HAP-1 (cell line): ENCODE data around the gene BLOC1S4.
"Not testable (repeated sequence)": the region's sequence is repeated elsewhere in the genome, so short reads cannot be mapped to it uniquely, and the experiment has no call there.

Experiments used
- DNase-seq, 2 experiments: peaks; one replicate each; pipeline ENCODE4 v3.0.0-alpha.2; 2016 to 2020; ENCODE audit warnings: low spot score in 2 of 2
- H3K27me3 ChIP-seq: fragments of 250-450 bp; sonication (Bioruptor Pico); 2 replicates; pipeline ENCODE4 v1.5.1; 2020; ENCODE audit warnings: low read depth, mild to moderate bottlenecking, moderate library complexity
- H3K36me3 ChIP-seq: fragments of 250-450 bp; sonication (Bioruptor Pico); replicated peaks from 2 replicates; pipeline ENCODE4 v1.5.1; 2020; ENCODE audit warnings: mild to moderate bottlenecking
- H3K4me1 ChIP-seq: fragments of 250-450 bp; sonication (Bioruptor Pico); 2 replicates; pipeline ENCODE4 v1.5.1; 2020; ENCODE audit warnings: mild to moderate bottlenecking
- H3K4me3 ChIP-seq: fragments of 250-450 bp; sonication (Bioruptor Pico); 2 replicates; pipeline ENCODE4 v1.5.1; 2020; ENCODE audit warnings: mild to moderate bottlenecking, moderate library complexity
- H3K9me3 ChIP-seq: fragments of 250-450 bp; sonication (Bioruptor Pico); 2 replicates; pipeline ENCODE4 v1.5.1; 2020; ENCODE audit warnings: mild to moderate bottlenecking, moderate library complexity
- in situ Hi-C: fragments of 300-500 bp; cut with MboI; formaldehyde crosslinking; loops from 3 replicates; pipeline ENCODE4 v1.14.3; 2020; ENCODE audit warnings: low sequenced_read_pairs, inconsistent platforms, mixed read lengths

Gene BLOC1S4

GRCh38 chr4:6716958-6717655, 1.1 kb downstream of the BLOC1S4 start:
- H3K4me1 ChIP-seq: peaks cover 5% of the 10 kb centered on the region
- in situ Hi-C loops: no loop called here
- peak in 1 of 2 experiments; percentile 36 for DNase-seq
- H3K27me3 ChIP-seq: no peaks in the 10 kb centered on the region
- no peaks in the 10 kb centered on the region for H3K36me3 ChIP-seq
- peak overlapping the region; percentile 63 for H3K4me3 ChIP-seq
- H3K9me3 ChIP-seq: no peaks in the 10 kb centered on the region

- no peaks in the 10 kb centered on the region for H3K36me3 ChIP-seq
- H3K4me3 ChIP-seq: no peak overlapping the region
- in situ Hi-C loops: no loop called here
- H3K27me3 ChIP-seq: no peaks in the 10 kb centered on the region
- H3K9me3 ChIP-seq: no peaks in the 10 kb centered on the region
- DNase-seq: no peak
- peaks cover 5% of the 10 kb centered on the region for H3K4me1 ChIP-seq
Measured at GRCh38 chr4:6718932-6719610, 3.1 kb downstream of the BLOC1S4 start.

DNA sequence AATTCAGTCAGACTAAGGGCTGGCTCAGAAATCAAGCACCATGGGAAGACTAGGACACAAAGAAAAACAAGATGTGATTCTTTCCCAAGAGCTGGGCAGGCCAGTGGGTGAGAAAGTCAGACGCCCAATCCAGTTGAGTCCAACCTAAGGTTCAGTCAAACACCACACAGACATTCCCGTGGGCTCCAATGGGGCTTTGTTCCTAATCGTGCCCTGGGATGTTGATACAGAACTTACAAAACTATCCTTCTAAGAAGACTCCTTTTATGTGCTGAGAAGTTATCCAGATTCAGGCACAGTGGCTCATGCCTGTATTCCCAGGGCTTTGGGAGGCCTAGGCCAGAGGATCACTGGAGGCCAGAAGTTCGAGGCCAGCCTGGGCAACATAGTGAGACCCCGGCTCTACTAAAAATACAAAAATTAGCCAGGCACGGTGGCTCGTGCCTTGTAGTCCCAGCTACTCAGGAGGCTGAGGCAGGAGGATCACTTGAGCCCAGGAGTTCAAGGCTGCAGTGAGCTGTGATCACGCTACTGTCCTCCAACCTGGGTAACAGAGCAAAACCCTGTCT, 3.7 kb downstream of the BLOC1S4 start:
- peaks cover 5% of the 10 kb centered on the region for H3K4me1 ChIP-seq
- no peak for DNase-seq
- in situ Hi-C loops: loop anchor here (5.0 kb wide), 2 partner anchors 158 to 353 kb away; no protein-coding TSS in a partner anchor

GRCh38 chr4:6720202-6720699, 4.3 kb downstream of the BLOC1S4 start:
- in situ Hi-C loops: loop anchor here (5.0 kb wide), 2 partner anchors 157 to 352 kb away; no protein-coding TSS in a partner anchor
- no peaks in the 10 kb centered on the region for H3K36me3 ChIP-seq

More for the DNA sequence above, 3.7 kb downstream of the BLOC1S4 start:
- H3K4me3 ChIP-seq: no peak overlapping the region
- H3K27me3 ChIP-seq: no peaks in the 10 kb centered on the region
- H3K36me3 ChIP-seq: no peaks in the 10 kb centered on the region
- H3K9me3 ChIP-seq: no peaks in the 10 kb centered on the region

DNA sequence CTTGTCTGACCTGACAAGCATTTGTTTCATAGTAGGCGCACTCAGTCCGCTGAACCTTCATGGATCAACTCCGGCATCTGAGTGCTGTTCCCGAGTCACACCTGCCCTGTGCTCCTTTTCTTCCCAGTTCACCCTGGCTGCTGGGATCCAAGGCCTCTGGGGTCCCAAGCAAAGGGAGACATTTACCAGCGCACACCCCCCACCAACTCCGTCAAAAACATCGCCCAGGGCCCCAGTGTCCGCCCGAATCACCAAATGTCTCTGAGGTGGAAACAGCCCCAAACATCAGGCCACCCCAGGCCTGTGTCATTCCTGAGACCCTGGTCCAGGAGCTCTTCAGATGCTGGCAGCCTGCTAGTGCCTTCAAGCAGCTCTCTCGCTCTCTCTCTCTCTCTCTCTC, 5.1 kb downstream of the BLOC1S4 start:
- H3K27me3 ChIP-seq: no peaks in the 10 kb centered on the region
- H3K36me3 ChIP-seq: no peaks in the 10 kb centered on the region
- no peak for DNase-seq
- no peaks in the 10 kb centered on the region for H3K9me3 ChIP-seq
- in situ Hi-C loops: loop anchor here (5.0 kb wide), 2 partner anchors 156 to 351 kb away; no protein-coding TSS in a partner anchor
- H3K4me1 ChIP-seq: peaks cover 2% of the 10 kb centered on the region; the same call in 1 of the 2 replicates
- no peak overlapping the region for H3K4me3 ChIP-seq

More at GRCh38 chr4:6720202-6720699, 4.3 kb downstream of the BLOC1S4 start:
- Histone ChIP-seq H3K4me1 (peaks cover 5% of the 10 kb centered on the region), H3K9me3 (no peaks in the 10 kb centered on the region), H3K27me3 (no peaks in the 10 kb centered on the region), H3K4me3 (no peak overlapping the region)
- DNase-seq: peak; percentile 73 to 95

DNA sequence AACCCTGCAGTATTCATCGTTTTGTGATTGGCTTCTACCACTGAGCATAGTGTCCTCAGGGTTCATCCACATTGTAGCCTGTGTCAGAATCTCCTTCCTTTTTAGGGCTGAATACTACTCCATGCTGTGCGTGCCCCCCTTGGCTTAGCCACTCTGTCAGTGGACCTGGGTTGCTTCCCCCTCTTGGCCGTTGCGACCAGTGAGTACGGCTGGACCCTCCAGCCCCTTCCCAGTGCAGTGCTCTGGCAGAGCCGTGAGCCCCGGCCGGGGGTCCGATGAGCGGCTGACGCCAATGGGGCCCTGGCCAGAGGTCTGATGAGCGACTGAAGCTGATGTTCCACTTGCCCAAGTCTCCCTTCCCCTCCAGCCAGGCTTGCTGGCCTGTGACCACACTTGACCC, 6.9 kb downstream of the BLOC1S4 start:
- no peaks in the 10 kb centered on the region for H3K9me3 ChIP-seq
- H3K27me3 ChIP-seq: no peaks in the 10 kb centered on the region
- no peak for DNase-seq
- in situ Hi-C loops: loop anchor here (5.0 kb wide), 2 partner anchors 154 to 349 kb away; no protein-coding TSS in a partner anchor
- H3K36me3 ChIP-seq: no peaks in the 10 kb centered on the region
- no peak overlapping the region for H3K4me3 ChIP-seq
- H3K4me1 ChIP-seq: no peaks in the 10 kb centered on the region; the same call in 1 of the 2 replicates

DNA sequence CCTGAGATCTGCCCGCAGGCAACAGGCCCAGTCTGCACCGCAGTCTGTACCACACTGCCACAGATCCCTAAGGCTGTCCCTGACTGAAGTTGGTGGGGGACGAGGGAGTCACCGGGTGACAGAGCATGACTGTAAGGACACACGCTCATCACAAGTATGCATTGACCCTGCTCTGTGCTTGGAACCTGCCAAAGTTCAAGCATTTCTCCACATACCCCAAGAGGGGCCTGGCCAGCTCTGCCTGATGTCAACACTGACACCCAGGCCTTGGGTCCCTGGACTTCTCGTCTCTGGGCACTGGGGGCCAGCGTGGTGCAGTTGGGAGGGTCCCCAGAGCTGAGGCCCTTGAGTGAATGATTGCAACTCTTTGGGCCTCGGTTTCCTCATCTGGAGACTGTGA, 7.9 kb downstream of the BLOC1S4 start:
- Histone ChIP-seq H3K9me3 (no peaks in the 10 kb centered on the region), H3K4me1 (no peaks in the 10 kb centered on the region), H3K27me3 (no peaks in the 10 kb centered on the region), H3K4me3 (no peak overlapping the region), H3K36me3 (no peaks in the 10 kb centered on the region)
- no peak for DNase-seq
- in situ Hi-C loops: loop anchor here (5.0 kb wide), 2 partner anchors 153 to 348 kb away; no protein-coding TSS in a partner anchor

DNA sequence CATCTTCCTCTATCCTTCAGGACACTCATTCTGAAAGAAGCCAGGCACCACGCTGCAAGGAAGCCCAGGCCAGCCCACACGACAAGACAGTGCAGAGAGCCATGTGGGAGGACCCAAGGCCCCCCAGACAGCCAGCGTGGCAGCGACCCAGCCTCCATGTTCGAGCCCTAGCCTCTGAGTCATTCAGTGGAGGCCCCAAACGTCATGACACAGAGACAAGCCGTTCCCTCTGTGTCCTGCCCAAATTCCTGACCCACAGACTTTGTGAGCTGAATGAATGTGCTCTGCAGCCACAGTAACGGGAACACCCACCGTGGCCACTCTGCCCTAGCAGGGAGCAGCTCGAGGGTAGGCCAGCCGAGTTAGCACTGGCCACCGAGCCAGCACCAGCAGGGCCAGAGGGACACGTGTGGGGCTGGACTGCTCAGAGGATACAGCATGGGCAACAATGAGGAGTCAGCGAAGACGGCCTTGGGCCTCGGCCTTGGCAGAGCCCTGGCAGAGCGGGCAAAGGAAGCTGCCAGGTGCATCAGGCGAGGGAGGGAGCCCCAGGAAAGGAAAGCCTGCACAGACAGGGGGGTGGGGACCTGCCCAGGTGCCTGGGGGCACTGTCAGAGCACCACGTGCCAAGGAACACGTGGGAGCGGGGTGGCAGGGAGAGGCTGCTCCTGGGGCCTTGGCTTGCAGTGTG, 8.6 kb downstream of the BLOC1S4 start:
- no peaks in the 10 kb centered on the region for H3K36me3 ChIP-seq
- in situ Hi-C loops: loop anchor here (5.0 kb wide), 2 partner anchors 153 to 348 kb away; no protein-coding TSS in a partner anchor
- no peaks in the 10 kb centered on the region for H3K27me3 ChIP-seq
- H3K4me1 ChIP-seq: no peaks in the 10 kb centered on the region
- no peak for DNase-seq
- H3K4me3 ChIP-seq: no peak overlapping the region
- H3K9me3 ChIP-seq: no peaks in the 10 kb centered on the region

DNA sequence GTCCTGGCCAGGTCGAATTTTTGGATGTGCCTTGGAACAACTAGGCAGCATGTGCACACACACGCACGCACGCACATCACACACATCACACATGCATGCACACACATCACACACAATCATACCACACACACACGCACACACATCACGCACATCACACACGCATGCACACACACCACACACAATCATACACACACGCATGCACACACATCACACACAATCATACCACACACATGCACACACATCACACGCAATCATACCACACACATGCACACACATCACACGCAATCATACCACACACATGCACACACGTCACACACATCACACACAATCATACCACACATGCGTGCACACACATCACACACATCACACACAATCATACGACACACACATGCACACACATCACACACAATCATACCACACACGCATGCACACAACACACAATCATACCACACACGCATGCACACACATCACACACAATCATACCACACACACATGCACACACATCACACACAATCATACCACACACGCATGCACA, 9.5 kb downstream of the BLOC1S4 start:
- in situ Hi-C loops, H3K27me3 ChIP-seq, H3K4me1 ChIP-seq, DNase-seq, H3K36me3 ChIP-seq, H3K9me3 ChIP-seq, H3K4me3 ChIP-seq: not testable (repeated sequence)

DNA sequence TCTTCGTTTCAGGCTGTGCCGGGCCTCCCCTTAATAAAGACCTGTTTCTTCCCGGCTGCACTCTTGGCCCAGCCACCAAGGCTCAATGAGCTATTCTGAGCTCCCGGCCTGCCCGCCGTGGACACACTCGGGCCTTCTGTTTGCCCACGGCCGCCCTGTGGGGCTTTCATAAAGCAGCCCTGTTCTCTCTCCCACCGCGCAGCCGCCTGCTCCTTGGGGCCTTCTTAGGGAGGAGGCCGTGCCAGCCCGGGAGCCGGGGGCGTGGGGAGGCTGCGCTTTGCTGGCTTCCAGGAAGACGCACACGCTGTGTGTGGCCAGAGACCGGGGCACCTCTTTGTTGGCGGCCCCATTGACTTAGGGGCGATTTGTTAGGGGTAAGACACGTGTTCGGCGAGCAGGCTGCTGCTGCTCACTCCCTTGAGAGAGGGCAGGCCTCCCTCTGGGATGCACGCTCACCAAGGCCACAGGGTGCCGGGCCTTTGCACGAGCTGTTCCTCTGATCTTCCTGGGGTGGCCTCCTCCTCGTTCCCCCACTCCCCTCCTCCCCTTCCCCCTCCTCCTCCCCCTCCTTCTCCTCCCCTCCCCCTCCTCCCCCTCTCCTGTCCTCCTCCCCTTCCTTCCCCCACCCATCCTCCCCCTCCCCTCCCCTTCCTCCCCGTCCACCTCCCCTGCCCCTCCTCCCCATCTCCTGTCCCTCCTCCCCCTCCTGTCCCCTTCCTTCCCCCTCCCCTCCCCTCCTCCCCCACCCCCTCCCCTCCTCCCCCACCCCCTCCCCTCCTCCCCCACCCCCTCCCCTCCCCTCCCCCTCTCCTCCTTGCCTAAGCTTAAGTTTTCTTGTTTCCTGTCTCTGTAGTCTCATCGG, 11.3 kb downstream of the BLOC1S4 start:
- Histone ChIP-seq H3K4me1 (no peaks in the 10 kb centered on the region), H3K4me3 (no peak overlapping the region), H3K36me3 (no peaks in the 10 kb centered on the region), H3K9me3 (no peaks in the 10 kb centered on the region), H3K27me3 (no peaks in the 10 kb centered on the region)
- in situ Hi-C loops: no loop called here
- no peak for DNase-seq

DNA sequence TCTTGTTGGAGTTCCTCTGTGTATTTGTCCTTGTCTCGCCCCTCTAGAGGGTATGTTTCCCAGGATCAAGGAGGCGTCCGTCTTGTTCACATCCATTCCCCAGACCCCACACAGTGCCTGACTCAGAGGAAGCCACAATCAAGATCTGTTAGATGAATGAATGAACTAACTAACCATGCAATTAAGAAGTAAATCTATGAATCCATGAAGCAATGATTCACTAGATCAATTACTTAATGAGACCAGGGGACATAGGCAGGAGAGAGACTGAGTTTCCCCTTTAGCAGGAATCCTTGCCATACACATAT, 11.9 kb downstream of the BLOC1S4 start:
- Histone ChIP-seq H3K4me3 (no peak overlapping the region), H3K4me1 (no peaks in the 10 kb centered on the region), H3K36me3 (no peaks in the 10 kb centered on the region), H3K9me3 (no peaks in the 10 kb centered on the region), H3K27me3 (no peaks in the 10 kb centered on the region)
- in situ Hi-C loops: no loop called here
- no peak for DNase-seq

DNA sequence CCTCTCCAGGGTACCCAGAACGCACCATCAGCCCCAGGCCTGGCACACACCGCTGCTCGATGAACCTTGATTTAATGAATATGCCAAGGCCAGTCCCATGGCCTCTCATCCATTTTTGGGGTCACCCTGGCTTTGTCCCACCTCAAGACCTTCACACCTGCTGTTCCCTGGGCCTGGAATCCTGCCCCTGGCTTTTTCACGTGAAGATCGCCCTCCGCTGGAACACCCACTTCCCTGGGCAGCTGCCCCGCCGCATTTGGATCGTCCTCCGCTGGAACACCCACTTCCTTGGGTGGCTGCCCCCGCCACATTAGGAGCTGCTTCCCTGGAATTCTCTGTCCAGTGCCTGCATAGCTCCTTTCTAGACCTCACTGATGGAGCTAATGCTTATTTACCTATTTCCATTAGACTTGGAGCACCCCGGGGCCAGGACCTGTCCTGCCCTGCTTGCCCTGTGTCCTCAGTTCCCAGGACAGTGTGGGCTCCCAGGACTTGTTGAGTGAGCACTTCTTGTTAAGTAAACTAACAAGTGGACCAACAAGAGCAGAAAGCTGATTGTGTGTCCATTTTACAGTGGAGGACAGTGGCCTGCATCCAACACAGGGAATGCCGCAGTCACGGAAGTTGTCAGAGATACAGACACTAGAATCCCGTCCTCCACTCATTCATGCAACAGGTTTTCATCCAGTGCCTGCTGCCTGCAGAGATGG, 12.5 kb downstream of the BLOC1S4 start:
- Histone ChIP-seq H3K9me3 (no peaks in the 10 kb centered on the region), H3K36me3 (no peaks in the 10 kb centered on the region), H3K4me1 (no peaks in the 10 kb centered on the region), H3K4me3 (no peak overlapping the region), H3K27me3 (no peaks in the 10 kb centered on the region)
- no peak for DNase-seq
- in situ Hi-C loops: no loop called here
